ENCODE measurements around the gene STXBP6. TPM values are rescaled to one million over a fixed set of nuclear protein-coding genes. Genes with fewer than 3 reads are reported as not detected.

STXBP6 gene
- total and polyA plus RNA-seq, 2 of the 13 experiments (the other 11 are each of a cell fraction or from before 2014, with no cell fraction given) = 35.3 to 42.8 TPM

- TF ChIP-seq PAXIP1 (CRISPR knock-in tag; conservative IDR thresholded peaks at IDR 0.05) (peak; percentile 75), BATF2 (CRISPR knock-in tag; IDR thresholded peaks at IDR 0.05) (no peak), CBX5 (CRISPR knock-in tag; IDR thresholded peaks at IDR 0.05; ENCODE audit: borderline replicate concordance) (peak; percentile 73; the same call in 1 of the 2 replicates), ZNF563 (CRISPR knock-in tag; IDR thresholded peaks at IDR 0.05) (no peak), NFYB (CRISPR knock-in tag; IDR thresholded peaks at IDR 0.05) (no peak), ZBTB25 (CRISPR knock-in tag; IDR thresholded peaks at IDR 0.05) (no peak), ARID4A (CRISPR knock-in tag; IDR thresholded peaks at IDR 0.05; ENCODE audit: borderline replicate concordance) (no peak), EP300 (IDR thresholded peaks at IDR 0.05; ENCODE audit: low read depth in 2 of 2, low read length in 2 of 2) (no peak; a peak in 1 of 4 replicates), EP300 (CRISPR knock-in tag; IDR thresholded peaks at IDR 0.05; ENCODE audit: borderline replicate concordance) (0 out of 2 replicates have a peak, but pooled peaks have one; percentile 56), ZNF333 (CRISPR knock-in tag; IDR thresholded peaks at IDR 0.05; ENCODE audit: borderline replicate concordance) (no peak), ZNF777 (CRISPR knock-in tag; IDR thresholded peaks at IDR 0.05) (no peak), ZMYM4 (CRISPR knock-in tag; IDR thresholded peaks at IDR 0.05) (peak; percentile 91; the same call in 1 of the 2 replicates), AFF4 (CRISPR knock-in tag; IDR thresholded peaks at IDR 0.05) (no peak), HNRNPUL1 (IDR thresholded peaks at IDR 0.05; ENCODE audit: low read depth, low read length) (no peak), ZNF678 (CRISPR knock-in tag; IDR thresholded peaks at IDR 0.05) (no peak), ZNF619 (CRISPR knock-in tag; IDR thresholded peaks at IDR 0.05) (no peak)
These were observed 164.5 kb downstream of the STXBP6 start (continued) for GRCh38 chr14:24885410-24885913.

Data from HepG2 (cell line).